ENCODE results near the gene PLOD1.
"Not testable (repeated sequence)": the region's sequence is repeated elsewhere in the genome, so short reads cannot be mapped to it uniquely, and the experiment has no call there.

Gene PLOD1

GRCh38 chr1:11935733-11936132 is 1.2 kb downstream of the PLOD1 start:
- not testable (repeated sequence) for H3K4me3 ChIP-seq (ENCODE audit: low read depth, low read length)

- no peak overlapping the region for H3K4me3 ChIP-seq (ENCODE audit: low read depth, low read length)
Observed at GRCh38 chr1:11938722-11939526, 4.4 kb downstream of the PLOD1 start.

GRCh38 chr1:11939794-11940193 is 5.3 kb downstream of the PLOD1 start:
- not testable (repeated sequence) for H3K4me3 ChIP-seq (ENCODE audit: low read depth, low read length)

- no peak overlapping the region for H3K4me3 ChIP-seq (ENCODE audit: low read depth, low read length)
Observed at GRCh38 chr1:11940260-11940921, 5.9 kb downstream of the PLOD1 start.

GRCh38 chr1:11942280-11942679 is 7.8 kb downstream of the PLOD1 start:
- no peak overlapping the region for H3K4me3 ChIP-seq (ENCODE audit: low read depth, low read length)

- no peak overlapping the region for H3K4me3 ChIP-seq (ENCODE audit: low read depth, low read length)
Observed at GRCh38 chr1:11943619-11944018, 9.1 kb downstream of the PLOD1 start.

GRCh38 chr1:11944358-11944931 is 9.9 kb downstream of the PLOD1 start:
- H3K4me3 ChIP-seq (ENCODE audit: low read depth, low read length) = no peak overlapping the region

- no peak overlapping the region for H3K4me3 ChIP-seq (ENCODE audit: low read depth, low read length)
Observed at GRCh38 chr1:11946647-11947046, 12.1 kb downstream of the PLOD1 start.

- H3K4me3 ChIP-seq (ENCODE audit: low read depth, low read length) = no peak overlapping the region
Observed at GRCh38 chr1:11948822-11949458, 14.4 kb downstream of the PLOD1 start.

- no peak overlapping the region for H3K4me3 ChIP-seq (ENCODE audit: low read depth, low read length)
Observed at GRCh38 chr1:11951901-11952300, 17.4 kb downstream of the PLOD1 start.

- no peak overlapping the region for H3K4me3 ChIP-seq (ENCODE audit: low read depth, low read length)
Observed at GRCh38 chr1:11952455-11953109, 18.1 kb downstream of the PLOD1 start.

GRCh38 chr1:11955221-11955620 is 20.7 kb downstream of the PLOD1 start:
- no peak overlapping the region for H3K4me3 ChIP-seq (ENCODE audit: low read depth, low read length)

- no peak overlapping the region for H3K4me3 ChIP-seq (ENCODE audit: low read depth, low read length)
Observed at GRCh38 chr1:11957398-11957797, 22.9 kb downstream of the PLOD1 start.

GRCh38 chr1:11957897-11958296 is 23.4 kb downstream of the PLOD1 start:
- no peak overlapping the region for H3K4me3 ChIP-seq (ENCODE audit: low read depth, low read length)

- H3K4me3 ChIP-seq (ENCODE audit: low read depth, low read length) = no peak overlapping the region
Observed at GRCh38 chr1:11960276-11960675, 25.8 kb downstream of the PLOD1 start.

- H3K4me3 ChIP-seq (ENCODE audit: low read depth, low read length) = no peak overlapping the region
Observed at GRCh38 chr1:11960715-11961114, 26.2 kb downstream of the PLOD1 start.

GRCh38 chr1:11961230-11961629 is 26.7 kb downstream of the PLOD1 start:
- H3K4me3 ChIP-seq (ENCODE audit: low read depth, low read length) = no peak overlapping the region

GRCh38 chr1:11963622-11964021 is 29.1 kb downstream of the PLOD1 start:
- H3K4me3 ChIP-seq (ENCODE audit: low read depth, low read length) = no peak overlapping the region

- no peak overlapping the region for H3K4me3 ChIP-seq (ENCODE audit: low read depth, low read length)
Observed at GRCh38 chr1:11964656-11965055, 30.1 kb downstream of the PLOD1 start.

- no peak overlapping the region for H3K4me3 ChIP-seq (ENCODE audit: low read depth, low read length)
Observed at GRCh38 chr1:11967028-11967547, 32.6 kb downstream of the PLOD1 start.
